HG03196 (cell line): ENCODE results near the gene SLC25A47.

Experiments
- ATAC-seq: cut with Tn5 transposase; IDR thresholded peaks from one replicate; pipeline ENCODE4 v1.9.1; 2021; ENCODE audit not compliant: unreplicated experiment

The SLC25A47 gene

GRCh38 chr14:100322138-100322957 lies 791 bp upstream of the SLC25A47 start:
- no peak for ATAC-seq

- no peak for ATAC-seq
Measured at GRCh38 chr14:100323942-100324307, 786 bp downstream of the SLC25A47 start.

- ATAC-seq = no peak
Measured at GRCh38 chr14:100325231-100325632, 2.1 kb downstream of the SLC25A47 start.

- ATAC-seq = no peak
Measured at GRCh38 chr14:100325958-100326357, 2.8 kb downstream of the SLC25A47 start.

GRCh38 chr14:100327128-100327527 lies 4.0 kb downstream of the SLC25A47 start:
- no peak for ATAC-seq

- no peak for ATAC-seq
Measured at GRCh38 chr14:100328495-100329163, 5.5 kb downstream of the SLC25A47 start.

- ATAC-seq = no peak
Measured at GRCh38 chr14:100329233-100330006, 6.3 kb downstream of the SLC25A47 start.

GRCh38 chr14:100330007-100330344 lies 6.8 kb downstream of the SLC25A47 start:
- ATAC-seq = no peak

- ATAC-seq = no peak
Measured at GRCh38 chr14:100330388-100330931, 7.3 kb downstream of the SLC25A47 start.

- no peak for ATAC-seq
Measured at GRCh38 chr14:100332071-100332639, 9.0 kb downstream of the SLC25A47 start.

- peak; percentile 35 for ATAC-seq
Measured at GRCh38 chr14:100332797-100333196, 9.7 kb downstream of the SLC25A47 start.

GRCh38 chr14:100333311-100333710 lies 10.2 kb downstream of the SLC25A47 start:
- ATAC-seq = no peak

GRCh38 chr14:100333827-100334226 lies 10.7 kb downstream of the SLC25A47 start:
- no peak for ATAC-seq

GRCh38 chr14:100334904-100335303 lies 11.8 kb downstream of the SLC25A47 start:
- no peak for ATAC-seq

- no peak for ATAC-seq
Measured at GRCh38 chr14:100336618-100337530, 13.7 kb downstream of the SLC25A47 start.

GRCh38 chr14:100339766-100340422 lies 16.8 kb downstream of the SLC25A47 start:
- no peak for ATAC-seq

GRCh38 chr14:100340423-100340813 lies 17.3 kb downstream of the SLC25A47 start:
- no peak for ATAC-seq

- peak; percentile 58 for ATAC-seq
Measured at GRCh38 chr14:100341301-100342031, 18.3 kb downstream of the SLC25A47 start.

- ATAC-seq = no peak
Measured at GRCh38 chr14:100342195-100342594, 19.1 kb downstream of the SLC25A47 start.
